ACC112 (cell line): Measurements from ENCODE around the gene TYRP1.
"Not testable (repeated sequence)": the region's sequence is repeated elsewhere in the genome, so short reads cannot be mapped to it uniquely, and the experiment has no call there.

Experiments used
- H2AFZ ChIP-seq: fragments of 200-600 bp; sonication (generic); one replicate; pipeline ENCODE4 v1.6.0; 2017; ENCODE audit warnings: antibody characterized with exemption, low read length; ENCODE audit not compliant: unreplicated experiment
- H3K27ac ChIP-seq: fragments of 200-600 bp; sonication (generic); 2 replicates; pipeline ENCODE4 v1.5.1; 2014; ENCODE audit warnings: low read depth, mild to moderate bottlenecking, antibody characterized with exemption, low read length, moderate library complexity
- H3K27me3 ChIP-seq: fragments of 200-600 bp; sonication (generic); 2 replicates; pipeline ENCODE4 v1.6.1; 2014; ENCODE audit warnings: mild to moderate bottlenecking, antibody characterized with exemption, low read length, moderate library complexity, mixed read lengths; ENCODE audit not compliant: insufficient read depth
- H3K36me3 ChIP-seq: fragments of 200-600 bp; sonication (generic); 2 replicates; pipeline ENCODE4 v1.6.1; 2016; ENCODE audit warnings: mild to moderate bottlenecking, antibody characterized with exemption, low read length, moderate library complexity, mixed read lengths; ENCODE audit not compliant: insufficient read depth
- H3K4me1 ChIP-seq: fragments of 200-600 bp; sonication (generic); one replicate; pipeline ENCODE4 v1.6.1; 2016; ENCODE audit warnings: low read length, mixed read lengths; ENCODE audit not compliant: insufficient read depth, unreplicated experiment, control insufficient read depth
- H3K4me3 ChIP-seq: fragments of 200-600 bp; sonication (generic); 2 replicates; pipeline ENCODE4 v1.5.1; 2014; ENCODE audit warnings: mild to moderate bottlenecking, low read depth, low read length
- H3K79me2 ChIP-seq: fragments of 200-600 bp; sonication (generic); one replicate; pipeline ENCODE4 v1.6.0; 2016; ENCODE audit warnings: low read length; ENCODE audit not compliant: control insufficient read depth, unreplicated experiment, insufficient read depth

Gene TYRP1

GRCh38 chr9:12667892-12668291, 25.3 kb upstream of the TYRP1 start:
- no peaks in the 10 kb centered on the region for H3K4me1 ChIP-seq
- no peak overlapping the region for H3K4me3 ChIP-seq
- H3K27me3 ChIP-seq, result no peaks in the 10 kb centered on the region
- H3K27ac ChIP-seq, result no peak overlapping the region
- no peaks in the 10 kb centered on the region for H3K79me2 ChIP-seq
- no peak overlapping the region for H2AFZ ChIP-seq
- no peaks in the 10 kb centered on the region for H3K36me3 ChIP-seq

DNA sequence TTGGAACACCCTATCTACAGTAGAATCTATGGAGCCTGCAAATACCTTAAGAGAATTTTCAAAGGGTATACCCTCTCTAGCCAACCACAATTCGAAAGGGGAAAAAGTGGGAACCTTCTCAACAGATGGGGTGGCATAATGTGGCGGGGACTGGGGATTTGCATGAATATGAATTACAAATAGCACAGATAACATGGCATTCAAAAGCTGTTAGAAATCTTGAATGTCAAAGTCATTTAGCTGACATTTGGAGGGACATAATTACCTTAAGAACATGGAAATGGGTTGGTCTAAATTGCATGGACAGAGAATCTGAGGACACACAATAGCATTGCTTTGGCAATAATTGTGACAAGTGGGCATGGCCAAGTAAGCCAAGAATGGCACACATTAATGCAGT, 23.2 kb upstream of the TYRP1 start:
- Histone ChIP-seq H3K79me2 (no peaks in the 10 kb centered on the region), H3K27ac (no peak overlapping the region), H2AFZ (no peak overlapping the region), H3K36me3 (no peaks in the 10 kb centered on the region), H3K4me1 (no peaks in the 10 kb centered on the region), H3K27me3 (no peaks in the 10 kb centered on the region), H3K4me3 (no peak overlapping the region)

DNA sequence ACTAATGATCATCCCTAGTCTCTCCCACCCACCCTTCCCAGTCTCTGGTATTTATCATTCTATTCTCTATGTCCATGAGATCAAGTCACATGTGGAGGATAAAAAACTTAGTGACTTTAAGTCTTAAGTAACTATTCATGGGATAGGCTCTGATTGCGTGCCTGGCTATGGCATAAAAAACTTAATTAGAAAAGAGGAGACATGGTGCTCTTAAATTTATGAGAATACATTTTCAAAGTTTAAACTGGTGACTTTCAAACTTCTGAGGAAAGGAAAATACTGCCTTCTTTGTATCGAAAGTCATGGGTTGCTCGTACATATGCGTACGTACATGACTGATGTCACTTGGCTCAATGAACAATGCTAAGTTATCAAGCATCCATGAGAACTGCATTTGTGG, 18.2 kb upstream of the TYRP1 start:
- Histone ChIP-seq H3K36me3 (no peaks in the 10 kb centered on the region), H3K27ac (no peak overlapping the region), H3K79me2 (no peaks in the 10 kb centered on the region), H3K4me3 (no peak overlapping the region), H3K27me3 (no peaks in the 10 kb centered on the region), H2AFZ (no peak overlapping the region), H3K4me1 (no peaks in the 10 kb centered on the region)

DNA sequence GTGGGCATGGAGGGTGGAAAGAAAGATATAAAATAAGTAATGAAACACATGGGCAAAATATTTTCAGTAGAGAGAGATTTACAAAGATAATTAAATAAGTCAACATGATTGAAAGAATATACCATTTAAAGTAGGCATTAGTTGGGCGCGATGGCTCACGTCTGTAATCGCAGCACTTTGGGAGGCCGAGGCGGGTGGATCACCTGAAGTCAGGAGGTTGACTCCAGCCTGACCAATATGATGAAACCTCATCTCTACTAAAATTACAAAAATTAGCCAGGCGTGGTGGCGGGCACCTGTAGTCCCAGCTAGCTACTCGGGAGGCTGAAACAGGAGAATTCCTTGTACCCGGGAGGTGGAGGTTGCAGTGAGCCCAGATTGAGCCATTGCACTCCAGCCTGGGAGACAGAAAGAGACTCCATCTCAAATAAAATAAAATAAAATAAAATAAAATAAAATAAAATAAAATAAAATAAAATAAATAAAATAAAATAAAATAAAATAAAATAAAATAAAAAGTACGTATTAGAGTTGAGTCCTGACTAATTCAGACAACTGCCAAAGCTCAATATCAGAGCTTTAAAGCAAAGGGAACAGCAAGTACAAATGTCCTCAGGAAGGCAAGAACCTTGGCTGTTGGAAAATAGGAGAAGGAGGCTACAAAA, 15.6 kb upstream of the TYRP1 start:
- not testable (repeated sequence) for H3K4me3 ChIP-seq, H3K36me3 ChIP-seq, H3K27me3 ChIP-seq, H3K27ac ChIP-seq, H3K79me2 ChIP-seq, H2AFZ ChIP-seq
- peaks cover 19% of the 10 kb centered on the region for H3K4me1 ChIP-seq

DNA sequence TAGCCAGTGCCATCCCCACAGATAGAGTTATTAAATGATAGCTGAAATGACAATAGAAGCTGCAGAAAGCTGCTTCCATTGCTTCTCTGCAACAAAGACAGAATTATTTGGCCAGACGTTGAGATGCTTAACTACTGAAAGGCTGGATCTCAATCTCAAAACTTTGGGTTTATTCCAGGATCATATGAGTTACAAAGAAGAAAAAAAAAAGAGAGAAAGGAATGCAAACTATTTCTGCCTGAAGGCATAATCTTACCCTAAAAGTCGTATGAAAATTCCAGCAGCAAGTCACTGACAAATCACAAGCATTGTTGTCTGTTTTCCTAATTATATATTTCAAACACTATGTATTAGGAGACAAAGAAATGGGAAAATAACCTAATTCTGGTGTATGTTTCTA, 12.8 kb upstream of the TYRP1 start:
- no peak overlapping the region for H2AFZ ChIP-seq
- no peaks in the 10 kb centered on the region for H3K27me3 ChIP-seq
- H3K4me1 ChIP-seq, result peaks cover 22% of the 10 kb centered on the region
- no peaks in the 10 kb centered on the region for H3K36me3 ChIP-seq
- no peak overlapping the region for H3K4me3 ChIP-seq
- H3K79me2 ChIP-seq, result no peaks in the 10 kb centered on the region
- H3K27ac ChIP-seq, result no peak overlapping the region

- no peaks in the 10 kb centered on the region for H3K79me2 ChIP-seq
- no peak overlapping the region for H2AFZ ChIP-seq
- H3K4me3 ChIP-seq, result no peak overlapping the region
- H3K4me1 ChIP-seq, result peaks cover 22% of the 10 kb centered on the region
- H3K36me3 ChIP-seq, result no peaks in the 10 kb centered on the region
- no peaks in the 10 kb centered on the region for H3K27me3 ChIP-seq
- H3K27ac ChIP-seq, result no peak overlapping the region
These were observed 12.4 kb upstream of the TYRP1 start for GRCh38 chr9:12680757-12681156.

DNA sequence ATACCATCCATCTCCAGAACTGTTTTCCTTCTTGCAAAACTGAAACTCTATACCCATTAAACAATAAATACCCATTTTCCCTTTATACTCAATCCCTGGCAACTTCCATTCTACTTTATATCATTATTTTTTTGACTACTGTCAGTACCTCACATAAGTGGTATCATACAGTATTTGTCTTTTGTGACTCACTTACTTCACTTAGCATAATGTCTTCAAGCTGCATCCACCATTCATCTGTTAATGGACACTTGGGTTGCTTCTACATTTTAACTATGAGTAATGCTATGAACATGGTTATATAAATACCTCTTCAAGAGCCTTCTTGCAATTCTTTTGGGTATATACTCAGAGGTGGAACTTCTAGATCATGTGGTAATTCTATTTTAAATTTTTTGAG, 11.6 kb upstream of the TYRP1 start:
- Histone ChIP-seq H3K27me3 (no peaks in the 10 kb centered on the region), H2AFZ (no peak overlapping the region), H3K27ac (no peak overlapping the region), H3K4me3 (no peak overlapping the region), H3K36me3 (no peaks in the 10 kb centered on the region), H3K79me2 (no peaks in the 10 kb centered on the region), H3K4me1 (peaks cover 22% of the 10 kb centered on the region)

DNA sequence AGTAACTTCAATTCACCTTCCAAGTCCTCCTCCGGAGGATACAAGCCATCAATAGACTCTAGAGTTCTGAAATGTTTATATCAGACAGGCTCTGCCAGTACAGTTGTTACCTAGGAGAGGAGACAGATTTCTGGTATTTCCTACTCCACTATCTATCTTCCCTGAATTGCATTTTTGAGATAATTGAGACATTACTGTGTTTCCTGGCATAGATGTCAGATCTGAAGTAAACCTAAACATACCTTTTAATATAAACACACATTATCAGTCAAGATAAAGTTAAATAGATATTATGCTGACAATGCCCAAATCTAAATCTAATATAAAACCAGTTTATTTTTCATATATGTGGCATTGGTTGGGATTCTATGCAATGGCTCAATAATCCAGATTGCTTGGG, 8.2 kb upstream of the TYRP1 start:
- Histone ChIP-seq H3K36me3 (no peaks in the 10 kb centered on the region), H3K4me1 (peaks cover 22% of the 10 kb centered on the region), H2AFZ (no peak overlapping the region), H3K27me3 (no peaks in the 10 kb centered on the region), H3K27ac (no peak overlapping the region), H3K79me2 (no peaks in the 10 kb centered on the region), H3K4me3 (no peak overlapping the region; the same call in 1 of the 2 replicates)

- no peak overlapping the region for H3K4me3 ChIP-seq
- H2AFZ ChIP-seq, result no peak overlapping the region
- no peaks in the 10 kb centered on the region for H3K36me3 ChIP-seq
- H3K79me2 ChIP-seq, result no peaks in the 10 kb centered on the region
- peaks cover 3% of the 10 kb centered on the region for H3K4me1 ChIP-seq
- no peaks in the 10 kb centered on the region for H3K27me3 ChIP-seq
- no peak overlapping the region for H3K27ac ChIP-seq
These were observed 4.0 kb upstream of the TYRP1 start for GRCh38 chr9:12689233-12689632.

DNA sequence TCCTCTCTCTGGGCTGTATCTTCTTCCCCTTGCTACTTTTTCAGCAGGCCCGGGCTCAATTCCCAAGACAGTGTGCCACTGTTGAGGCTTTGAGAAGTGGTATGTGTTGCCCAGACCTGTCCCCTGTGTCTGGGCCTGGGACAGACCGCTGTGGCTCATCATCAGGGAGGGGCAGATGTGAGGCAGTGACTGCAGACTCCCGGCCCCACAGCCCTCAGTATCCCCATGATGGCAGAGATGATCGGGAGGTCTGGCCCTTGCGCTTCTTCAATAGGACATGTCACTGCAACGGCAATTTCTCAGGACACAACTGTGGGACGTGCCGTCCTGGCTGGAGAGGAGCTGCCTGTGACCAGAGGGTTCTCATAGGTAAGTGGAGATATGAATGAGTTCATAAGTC, 828 bp downstream of the TYRP1 start:
- no peaks in the 10 kb centered on the region for H3K79me2 ChIP-seq
- H3K27me3 ChIP-seq, result no peaks in the 10 kb centered on the region
- H3K4me3 ChIP-seq, result no peak overlapping the region
- H3K36me3 ChIP-seq, result no peaks in the 10 kb centered on the region
- no peak overlapping the region for H2AFZ ChIP-seq
- H3K4me1 ChIP-seq, result peaks cover 6% of the 10 kb centered on the region
- H3K27ac ChIP-seq, result no peak overlapping the region

GRCh38 chr9:12695474-12695873, 2.3 kb downstream of the TYRP1 start:
- H3K36me3 ChIP-seq, result no peaks in the 10 kb centered on the region
- no peak overlapping the region for H3K27ac ChIP-seq
- no peak overlapping the region for H2AFZ ChIP-seq
- H3K4me3 ChIP-seq, result no peak overlapping the region
- no peaks in the 10 kb centered on the region for H3K27me3 ChIP-seq
- H3K4me1 ChIP-seq, result peaks cover 6% of the 10 kb centered on the region
- no peaks in the 10 kb centered on the region for H3K79me2 ChIP-seq
